Stimulated activated naive CD4-positive, alpha-beta T cell treated with Interleukin-2 at 50 U/mL for 16 hours (primary cell): ENCODE results near the gene EOGT.

Source experiments
- DNase-seq: peaks from one replicate; lab custom pipeline; 2025; lab: John Stamatoyannopoulos, UW

The EOGT gene

DNA sequence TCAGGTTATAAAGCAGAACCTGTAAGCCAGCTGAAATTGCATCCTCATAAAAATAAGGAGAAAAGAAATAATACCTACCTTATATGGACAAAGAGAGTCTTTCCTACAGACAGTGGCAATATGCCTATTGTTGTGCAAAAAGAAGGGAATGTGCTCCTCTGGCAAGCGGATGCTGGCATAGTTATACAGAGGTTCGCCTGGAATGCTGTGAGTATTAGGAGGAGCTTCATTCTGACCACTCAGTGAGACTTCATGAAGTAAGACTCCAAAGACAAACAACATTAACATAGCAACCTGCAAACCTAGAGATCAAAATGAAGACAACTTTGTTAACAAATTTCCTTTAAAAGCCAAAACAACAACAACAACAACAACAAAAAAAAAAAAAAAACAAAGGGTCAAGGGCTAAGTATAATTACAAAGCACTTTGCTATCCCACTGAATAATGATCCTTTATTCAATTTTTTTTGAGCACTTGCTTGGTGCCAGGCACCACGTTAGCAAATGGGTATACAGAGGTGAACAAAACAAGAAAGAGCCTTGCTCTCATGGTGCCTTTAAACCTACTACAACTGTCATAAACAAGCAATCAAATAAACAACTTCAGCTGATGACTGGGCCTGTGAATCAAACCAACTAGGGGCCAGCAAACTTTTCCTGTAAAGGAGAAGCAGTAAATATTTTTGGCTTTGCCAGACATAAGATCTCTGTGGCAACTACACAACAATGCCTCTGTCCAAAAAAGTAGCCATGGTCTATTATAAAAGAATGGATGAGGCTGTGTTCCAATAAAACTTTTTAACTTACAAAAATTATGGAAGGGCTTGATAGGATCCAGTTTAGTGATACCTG, 3.7 kb downstream of the EOGT start:
- no peak for DNase-seq

DNA sequence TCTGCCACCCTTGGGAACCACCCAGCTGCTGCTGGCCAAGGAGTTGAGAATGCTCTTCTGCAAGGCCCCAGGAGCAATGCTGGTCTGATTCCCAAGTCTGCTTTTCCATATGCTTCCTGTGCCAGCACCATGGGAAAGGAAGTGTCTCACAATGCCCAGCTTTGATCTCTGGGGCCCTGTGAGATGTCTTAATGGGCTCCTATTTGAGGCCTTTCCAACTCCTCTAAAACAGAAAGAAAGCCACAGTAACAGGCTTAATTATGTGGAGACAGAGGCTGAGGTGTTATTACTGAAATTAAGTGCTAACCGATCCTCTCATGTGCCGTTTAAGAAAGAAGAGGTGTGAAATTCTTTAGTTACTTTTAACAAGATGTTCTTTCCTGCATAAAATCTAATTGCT, 4.5 kb downstream of the EOGT start:
- DNase-seq: no peak

DNA sequence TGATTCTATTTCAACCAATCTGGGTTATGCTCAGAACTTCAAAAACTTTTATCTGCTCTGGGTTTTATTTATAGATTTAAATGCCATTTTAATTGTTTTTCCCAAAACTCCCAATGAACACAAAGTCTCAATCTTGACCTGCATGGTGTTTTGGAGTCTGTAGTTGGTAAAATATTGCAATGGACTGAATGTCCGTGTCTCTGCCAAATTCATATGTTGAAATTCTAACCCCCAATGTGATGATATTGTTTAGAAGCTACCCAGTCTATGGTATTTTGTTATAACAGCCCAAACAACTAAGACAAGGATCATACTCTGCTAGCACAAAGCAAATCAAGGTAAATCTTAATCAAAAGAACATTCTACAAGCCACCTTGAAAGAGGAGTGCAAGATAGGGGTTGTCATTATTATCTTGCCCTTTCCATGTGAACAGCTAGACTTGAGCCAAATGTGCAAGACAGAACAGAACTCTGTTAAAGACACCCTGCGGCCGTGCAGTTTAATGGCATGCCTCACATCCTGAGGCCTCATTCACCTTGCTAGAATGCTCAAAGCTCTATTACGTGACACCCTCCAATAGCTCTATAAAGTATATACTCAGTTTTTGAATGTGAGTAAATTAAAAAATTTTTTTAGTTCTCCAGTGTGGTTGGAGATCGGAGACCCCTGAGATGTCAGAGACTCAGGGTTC, 7.5 kb downstream of the EOGT start:
- no peak for DNase-seq

DNA sequence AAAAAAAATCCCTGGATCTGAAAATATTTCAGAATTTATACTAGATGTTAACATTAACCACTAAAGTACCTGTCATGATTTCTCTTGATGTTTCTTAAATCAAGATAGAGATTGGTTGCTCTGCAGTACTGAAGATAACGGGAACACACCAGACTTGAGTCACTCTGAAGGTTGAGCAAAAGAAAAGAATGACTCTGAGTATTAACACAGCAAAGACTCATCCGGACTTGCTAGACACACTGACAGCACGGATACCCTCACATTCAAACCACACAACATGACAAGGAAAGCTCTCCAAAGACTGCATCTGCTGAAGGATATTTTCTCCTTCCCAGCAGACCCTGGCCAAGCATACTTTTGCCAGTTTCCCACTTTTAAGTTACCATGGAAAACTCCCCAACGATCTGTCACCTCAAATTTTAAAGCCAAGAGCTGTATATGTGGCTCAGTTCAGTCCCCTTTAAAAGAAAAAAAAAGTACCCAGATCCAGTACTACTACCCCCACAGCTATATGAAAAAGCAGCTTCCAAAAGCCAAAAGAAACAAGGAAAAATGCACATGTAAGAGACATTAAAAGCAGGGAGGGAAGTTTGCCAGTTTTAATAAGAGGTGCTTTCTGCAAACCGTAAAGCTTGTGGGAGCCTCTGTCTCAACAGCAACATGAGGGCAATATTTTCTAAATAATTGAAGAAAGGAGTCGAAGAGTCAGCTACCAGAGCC, 8.3 kb downstream of the EOGT start:
- DNase-seq: no peak

DNA sequence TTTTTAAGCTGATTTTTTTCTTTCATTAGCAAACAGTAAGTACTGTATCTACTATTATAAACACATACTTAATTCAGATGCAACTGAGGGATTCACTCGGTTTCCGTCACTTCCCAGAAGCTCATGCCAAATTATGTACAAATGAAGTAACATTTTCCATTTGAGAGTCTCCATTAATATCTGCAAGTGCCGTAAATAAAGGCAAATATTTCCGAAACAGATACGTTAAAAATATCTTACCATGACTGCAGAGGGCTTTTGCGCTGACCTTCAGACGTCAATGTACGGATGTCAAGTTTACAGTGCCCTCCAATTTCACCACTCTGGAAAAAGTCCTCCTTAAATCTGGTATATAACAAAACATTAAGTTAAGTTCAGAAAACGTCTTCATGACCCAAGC, 9.3 kb downstream of the EOGT start:
- no peak for DNase-seq

DNA sequence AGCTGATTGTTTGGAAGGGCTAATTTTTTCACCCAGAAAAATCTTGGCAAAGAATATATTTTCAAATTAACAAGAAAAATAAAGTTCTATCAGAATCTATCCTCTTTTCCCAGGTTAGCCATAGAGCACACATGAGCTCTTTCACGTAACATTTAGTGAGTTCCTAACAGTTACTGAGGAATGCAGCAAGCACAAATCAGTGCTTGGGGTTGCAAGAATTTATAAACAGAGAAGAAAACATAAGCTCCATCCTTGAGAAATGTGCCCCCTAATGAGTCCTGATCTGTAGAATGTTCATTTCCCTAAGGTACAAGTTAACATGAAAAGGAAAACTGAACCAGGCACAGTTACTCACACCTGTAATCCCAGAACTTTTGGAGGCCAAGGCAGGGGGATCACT, 13.9 kb downstream of the EOGT start:
- no peak for DNase-seq

DNA sequence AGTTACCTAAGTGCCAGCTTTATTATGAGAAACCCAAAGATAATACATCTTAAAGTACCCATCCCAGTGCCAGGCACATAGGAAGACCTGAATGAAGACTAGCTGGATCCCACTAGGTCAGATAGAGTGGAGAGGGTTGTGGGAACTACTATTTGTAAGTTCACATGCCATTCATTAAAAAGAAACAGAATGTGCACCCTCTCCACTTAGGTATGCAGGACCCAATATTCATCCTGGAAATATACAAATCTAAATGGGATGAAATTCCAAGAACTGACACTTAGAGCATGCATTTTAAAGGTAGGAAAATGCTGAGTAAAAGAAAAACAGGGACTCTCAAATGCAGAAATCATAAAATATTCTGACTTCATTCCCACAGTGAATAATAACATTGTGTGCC, 14.3 kb downstream of the EOGT start:
- no peak for DNase-seq

DNA sequence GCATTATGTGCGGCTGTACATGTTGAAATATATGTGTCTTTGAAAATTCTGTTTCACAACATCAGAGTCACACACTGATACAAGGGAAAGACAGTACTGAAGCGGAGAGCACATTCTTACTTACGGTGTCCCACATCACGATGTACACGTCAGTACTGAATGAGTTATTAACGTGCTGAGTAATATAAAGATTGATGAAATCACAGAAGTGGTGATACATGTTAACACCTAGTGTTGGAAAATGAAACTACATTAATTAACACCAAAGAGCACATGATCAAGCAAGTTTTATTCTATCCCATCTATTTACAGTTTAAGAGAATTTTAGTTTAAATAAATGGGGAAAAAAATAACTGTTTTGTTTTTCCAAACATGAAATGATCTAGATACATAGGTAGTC, 15.6 kb downstream of the EOGT start:
- DNase-seq: no peak

DNA sequence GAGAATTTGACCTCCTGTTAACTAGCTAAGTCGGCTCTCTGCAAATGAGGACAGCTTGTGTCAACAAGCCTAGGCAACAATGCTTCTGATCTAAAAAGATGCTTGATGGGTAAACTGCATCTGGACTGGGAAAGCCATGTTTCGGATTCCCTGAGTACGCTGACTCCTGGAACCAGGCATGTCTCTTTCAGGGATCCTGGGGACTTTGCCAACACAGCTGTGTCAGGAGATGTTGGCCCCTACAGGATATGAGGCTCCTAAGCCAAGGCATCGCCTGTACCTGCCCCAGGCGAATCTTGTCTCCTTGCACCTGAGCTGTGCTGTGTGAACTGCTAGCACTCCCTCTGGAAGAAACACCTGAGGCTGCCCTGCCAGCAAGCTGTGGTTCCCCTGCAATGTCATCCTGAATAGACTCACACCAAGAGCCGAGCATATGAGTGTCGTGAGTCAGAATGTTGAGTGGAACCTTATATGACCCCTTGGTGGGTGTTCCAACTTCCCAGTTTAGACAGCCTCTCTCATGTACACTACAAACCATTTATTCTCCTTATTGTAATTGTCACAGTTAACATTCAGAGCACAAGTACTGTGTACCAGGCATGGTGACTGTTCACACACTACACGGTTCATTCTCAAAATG, 17.0 kb downstream of the EOGT start:
- DNase-seq: no peak

DNA sequence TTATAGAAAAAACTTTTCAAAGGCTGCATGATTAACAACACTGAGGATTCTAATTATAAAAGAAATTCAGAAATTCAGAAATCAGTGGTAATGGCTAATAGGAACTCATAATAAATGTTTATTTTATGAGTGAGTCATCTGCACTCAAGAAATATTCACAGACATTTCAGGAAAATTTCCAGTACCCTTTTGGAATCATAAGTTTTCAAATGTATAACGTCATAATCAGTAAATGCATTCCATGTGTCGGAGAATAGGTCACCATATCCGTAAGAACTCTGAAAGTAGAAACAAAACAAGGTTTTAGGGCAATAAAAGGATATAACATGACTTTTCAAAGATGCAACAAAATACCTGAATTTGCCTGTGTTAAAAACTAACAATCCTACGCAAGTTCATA, 24.7 kb downstream of the EOGT start:
- DNase-seq: no peak

DNA sequence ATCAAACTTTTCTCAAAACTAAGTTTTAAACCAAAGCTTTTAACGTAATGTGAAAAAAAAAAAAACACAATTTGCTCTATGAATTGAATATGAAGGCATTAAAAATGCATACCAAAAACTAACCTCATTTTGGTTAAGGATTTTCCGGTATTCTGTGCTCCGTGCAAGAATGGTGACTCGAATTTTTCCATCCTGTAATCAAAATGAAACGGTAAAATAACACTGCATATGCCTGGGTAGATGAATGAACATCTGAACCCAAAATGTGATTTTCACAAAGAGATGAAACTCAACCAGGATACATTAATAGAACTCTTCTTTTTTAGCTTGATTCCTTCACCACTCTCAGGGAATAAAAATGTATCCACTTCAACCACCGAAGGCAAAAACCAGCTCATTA, 26.2 kb downstream of the EOGT start:
- no peak for DNase-seq

DNA sequence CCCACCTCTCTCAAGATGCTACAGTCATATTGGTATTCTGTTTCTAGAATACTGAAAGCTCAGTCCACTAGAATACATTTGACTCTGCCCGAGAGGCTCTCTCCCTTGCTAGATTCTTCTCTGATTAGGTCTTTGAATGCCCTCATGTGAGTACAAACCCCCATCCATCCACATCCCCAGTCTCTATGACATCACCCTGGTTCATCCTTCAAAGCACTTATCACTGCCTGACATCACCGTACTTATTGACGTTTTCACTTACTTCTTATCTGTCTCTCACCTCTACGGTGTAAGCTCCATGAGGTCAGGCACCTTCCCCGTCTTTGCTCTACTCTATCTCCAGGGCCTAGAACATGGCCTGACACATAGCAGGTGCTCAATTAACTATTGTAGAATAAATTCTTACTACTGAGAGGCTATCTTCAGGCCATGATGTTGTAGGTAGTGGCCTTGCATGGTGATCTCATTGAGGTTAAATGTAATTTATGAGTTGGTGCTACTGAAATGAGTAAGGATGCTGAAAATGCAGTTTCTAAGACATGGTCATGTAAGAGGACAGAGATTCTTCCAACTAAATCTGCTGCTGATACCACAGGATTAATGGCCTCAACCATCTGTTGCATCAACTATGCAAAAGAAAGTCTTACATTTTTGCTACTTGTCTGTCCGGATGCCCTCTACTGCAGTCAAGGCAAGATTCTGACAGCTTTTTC, 26.8 kb downstream of the EOGT start:
- DNase-seq: no peak

DNA sequence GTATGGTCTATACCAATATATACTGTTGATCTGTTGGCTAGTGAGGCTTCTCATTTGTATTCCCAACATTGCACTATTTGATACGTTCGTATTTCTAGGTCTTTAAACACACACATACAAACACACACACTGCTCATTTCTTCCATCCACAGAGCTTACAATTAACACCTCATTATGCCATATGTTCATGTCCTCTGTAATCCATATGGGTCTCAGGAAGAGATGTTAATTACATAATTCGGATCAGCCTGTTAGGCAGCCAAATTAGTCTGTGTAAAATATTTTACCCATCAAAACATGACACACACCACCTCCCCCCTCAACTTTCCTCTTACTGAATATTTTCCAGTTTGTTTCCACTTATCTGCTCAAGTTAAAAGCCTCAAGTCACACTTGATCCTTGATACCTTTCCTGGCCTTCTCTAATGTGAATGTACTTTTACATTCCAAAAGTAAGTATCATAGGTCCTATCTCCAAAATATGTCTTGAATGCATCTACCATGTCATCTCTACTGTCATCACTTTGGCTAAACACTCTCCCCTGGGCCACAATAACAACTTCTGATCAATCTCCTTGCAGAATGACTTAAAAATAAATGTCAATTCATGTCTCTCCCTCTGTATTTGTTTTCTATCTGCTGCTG, 28.2 kb downstream of the EOGT start:
- no peak for DNase-seq

DNA sequence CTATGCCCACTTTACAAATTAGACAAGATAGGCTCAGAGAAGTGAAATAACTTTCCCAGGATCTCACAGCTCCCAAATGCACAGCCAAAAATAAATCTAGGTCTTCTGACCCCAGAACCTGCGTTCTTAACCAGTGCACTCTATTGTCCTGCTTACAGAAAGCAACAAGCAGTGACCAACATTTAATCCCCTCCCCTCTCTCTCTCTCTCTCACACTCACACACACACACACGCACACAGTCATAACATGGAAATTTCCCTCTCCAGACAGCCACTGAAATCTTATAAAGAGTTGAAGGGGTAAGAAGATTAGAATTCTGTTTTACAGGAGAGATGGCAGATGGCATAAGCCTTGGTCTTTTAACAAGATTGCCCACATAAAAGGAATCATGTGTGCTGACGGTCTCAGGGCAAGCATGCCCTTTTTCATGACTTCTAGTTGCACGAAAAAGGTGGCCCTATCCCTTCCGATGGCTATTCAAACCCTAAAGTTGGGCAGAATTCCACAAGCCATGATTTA, 29.4 kb downstream of the EOGT start:
- no peak for DNase-seq

DNA sequence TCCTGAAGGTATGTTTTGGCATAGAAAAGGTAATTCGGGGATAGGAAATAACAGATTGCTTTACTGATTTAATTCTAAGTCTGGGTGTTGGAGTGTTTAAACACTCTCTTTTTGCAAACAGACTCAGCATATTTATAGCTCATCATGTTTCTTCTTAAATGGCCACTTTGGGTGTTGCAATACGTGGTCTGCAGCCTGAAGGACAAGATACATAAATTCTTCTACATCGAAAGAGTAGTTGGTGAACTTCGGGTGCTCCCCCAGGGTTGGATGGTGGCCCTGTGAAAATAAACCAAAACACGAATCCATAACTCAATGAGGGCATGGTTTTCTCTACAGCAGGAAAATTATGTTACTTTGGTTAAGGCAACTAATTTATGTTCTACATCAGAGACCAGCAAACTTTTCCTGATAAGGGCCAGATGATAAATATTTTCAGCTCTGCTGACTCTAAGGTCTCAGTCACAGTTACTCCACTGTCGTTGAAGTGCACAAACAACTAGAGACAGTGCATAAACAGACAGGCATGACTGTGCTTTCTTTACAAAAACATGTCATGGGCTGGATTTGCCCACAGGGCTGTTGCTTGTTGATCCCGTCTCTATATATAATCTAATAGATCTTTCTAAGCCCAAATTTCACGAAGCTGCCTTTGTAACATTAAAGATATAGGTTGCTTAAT, 35.9 kb downstream of the EOGT start:
- no peak for DNase-seq

DNA sequence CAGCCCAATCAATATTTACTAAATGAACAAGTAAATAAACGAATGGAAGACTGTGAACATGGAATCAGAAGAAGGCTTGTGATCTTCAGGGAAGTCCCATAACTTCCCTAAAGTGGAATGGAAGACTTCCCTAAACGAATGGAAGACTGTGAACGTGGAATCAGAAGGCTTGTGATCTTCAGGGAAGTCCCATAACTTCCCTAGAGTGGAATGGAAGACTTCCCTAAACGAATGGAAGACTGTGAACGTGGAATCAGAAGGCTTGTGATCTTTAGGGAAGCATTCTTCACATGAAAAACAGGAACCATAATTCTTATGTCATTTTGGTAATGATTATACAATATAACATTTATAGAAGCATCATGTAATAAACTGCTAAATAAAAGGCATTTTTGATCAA, 38.8 kb downstream of the EOGT start:
- no peak for DNase-seq

DNA sequence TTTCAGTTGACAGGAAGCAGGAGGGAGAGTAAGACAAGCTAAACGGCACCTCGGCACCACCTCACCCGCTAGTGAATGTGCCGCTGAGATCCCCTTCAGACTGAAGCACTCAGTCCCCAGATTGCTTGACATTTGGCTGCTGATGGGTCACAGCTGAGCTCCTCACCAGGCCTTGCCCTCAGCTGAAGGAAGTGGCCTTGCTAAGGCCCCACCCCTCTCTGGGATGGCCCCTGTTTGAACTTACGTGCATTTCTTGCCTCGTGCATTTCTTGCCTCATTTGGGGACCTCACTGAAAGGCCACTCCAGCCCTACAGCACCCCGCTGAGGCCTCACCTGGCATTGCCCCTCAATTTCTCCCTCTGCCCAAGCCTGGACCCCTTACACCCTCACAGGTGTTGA, 39.8 kb downstream of the EOGT start:
- no peak for DNase-seq

DNA sequence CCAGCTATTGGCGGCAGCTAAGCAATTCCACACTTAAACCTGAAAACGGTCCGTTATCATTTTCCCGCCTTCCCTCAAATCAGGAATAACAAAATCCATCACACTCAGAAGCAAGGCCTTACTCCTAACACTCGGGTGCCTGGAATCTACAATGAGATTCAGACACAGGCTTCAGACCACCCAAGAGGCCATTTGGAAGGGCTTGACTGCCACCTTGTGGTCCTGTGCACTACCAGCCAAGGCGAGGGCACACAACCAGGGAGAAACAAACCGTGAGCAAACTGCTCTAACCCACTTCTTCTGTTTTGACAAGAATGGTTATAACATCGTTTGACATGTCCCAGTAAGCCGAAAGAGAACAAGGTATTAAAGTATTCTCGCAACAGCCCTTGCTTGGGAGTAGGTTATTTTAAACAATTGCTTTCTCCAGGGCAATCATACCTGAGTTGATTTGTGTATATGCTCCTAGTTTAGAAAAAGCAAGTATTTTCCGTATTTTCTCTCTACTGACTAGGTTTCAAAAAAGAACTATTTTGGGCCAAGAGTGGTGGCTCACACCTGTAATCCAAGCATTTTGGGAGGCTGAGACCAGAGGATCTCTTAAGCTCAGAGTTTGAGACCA, 41.0 kb downstream of the EOGT start:
- DNase-seq: peak; percentile 1

DNA sequence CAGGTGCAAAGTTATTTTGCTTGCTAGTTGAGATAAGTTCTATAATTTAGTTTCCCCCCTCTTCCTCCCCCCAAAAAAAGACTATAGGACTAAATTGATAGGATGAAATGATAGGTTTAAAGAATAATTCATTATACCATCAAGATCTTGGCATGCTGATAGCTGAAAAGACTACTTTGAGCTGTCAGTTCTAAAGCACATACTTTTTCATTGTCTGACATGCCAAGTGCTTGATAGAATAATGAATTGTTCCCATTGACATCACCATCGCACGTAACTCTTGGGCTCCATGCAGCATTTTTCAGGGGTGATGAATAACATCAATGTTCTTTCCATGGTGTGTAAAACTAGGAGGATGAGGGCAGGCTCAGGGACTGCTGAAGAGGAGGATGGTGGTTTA, 48.8 kb downstream of the EOGT start:
- DNase-seq: no peak

DNA sequence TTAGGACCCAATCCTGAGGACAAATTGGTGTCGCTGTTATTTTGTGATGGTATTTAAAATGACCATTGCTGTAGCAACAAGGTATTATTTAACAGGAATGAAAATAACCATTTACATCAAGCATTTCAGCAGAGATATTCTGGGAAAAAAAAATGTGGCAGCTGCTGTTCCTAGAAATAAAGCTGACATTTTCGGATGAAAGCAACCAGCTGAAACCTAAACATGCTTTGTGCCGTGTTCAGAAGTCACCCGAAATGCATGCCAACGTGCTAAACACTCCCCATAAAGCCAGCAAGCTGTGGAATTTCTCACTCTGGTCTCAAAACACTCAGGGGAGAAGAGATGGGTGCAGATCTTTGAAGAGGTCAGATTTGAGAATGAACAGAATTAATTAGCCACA, 49.6 kb downstream of the EOGT start:
- DNase-seq: no peak
